GM23338 (cell line): ENCODE results near the gene AADAC.

Experiments
- CTCF ChIP-seq, 2 experiments: fragments of 200-600 bp in 1 of 2; sonication (generic) in 1 of 2; conservative IDR thresholded peaks; 2 replicates each; pipeline versions ENCODE4 v1.5.1 to v1.6.1; 2016 to 2017; ENCODE audit warnings: antibody characterized with exemption in 2 of 2, low read depth in 2 of 2, mild to moderate bottlenecking in 2 of 2, moderate library complexity in 1 of 2
- POLR2AphosphoS5 ChIP-seq: IDR thresholded peaks from 2 replicates; pipeline ENCODE4 v1.6.1; 2016; ENCODE audit warnings: antibody characterized with exemption, low read depth
- REST ChIP-seq: IDR thresholded peaks from one replicate; pipeline ENCODE4 v1.6.1; 2018; ENCODE audit warnings: antibody characterized with exemption; ENCODE audit not compliant: unreplicated experiment

- TF ChIP-seq CTCF (conservative IDR thresholded peaks at IDR 0.05; ENCODE audit: low read depth in 2 of 2) (no peak), POLR2AphosphoS5 (no peak), REST (no peak)
Observed at GRCh38 chr3:151768393-151768930, 45.5 kb upstream of the AADAC start.
